ENCODE measurements around the gene TXNL4B.

TXNL4B gene

GRCh38 chr16:72122308-72122707 is 28.9 kb upstream of the TXNL4B start:
- TF ChIP-seq POLR2AphosphoS5 (IDR thresholded peaks at IDR 0.05; ENCODE audit: borderline replicate concordance, low read depth, low read length) (no peak), FOXP2 (optimal IDR thresholded peaks at IDR 0.05; ENCODE audit: control extremely low read depth, extremely low read length, insufficient read depth) (no peak)

GRCh38 chr16:72120026-72120425 is 26.6 kb upstream of the TXNL4B start:
- no peak for DNase-seq (ENCODE audit: low read depth, low spot score)
- no peak overlapping the region for H3K9ac ChIP-seq (ENCODE audit: insufficient read length)
- no peak overlapping the region for H3K27ac ChIP-seq
- no peaks in the 10 kb centered on the region for H3K36me3 ChIP-seq (ENCODE audit: insufficient read depth, low read length)
- H3K4me3 ChIP-seq: no peak overlapping the region
- H3K9me3 ChIP-seq (ENCODE audit: low read depth, low read length): no peaks in the 10 kb centered on the region
- TF ChIP-seq FOXP2 (optimal IDR thresholded peaks at IDR 0.05; ENCODE audit: control extremely low read depth, extremely low read length, insufficient read depth) (no peak), POLR2AphosphoS5 (IDR thresholded peaks at IDR 0.05; ENCODE audit: borderline replicate concordance, low read depth, low read length) (no peak), EZH2 (IDR thresholded peaks at IDR 0.05) (no peak)

More at GRCh38 chr16:72122308-72122707, 28.9 kb upstream of the TXNL4B start:
- Histone ChIP-seq H3K9ac (ENCODE audit: insufficient read length) (no peak overlapping the region), H3K36me3 (ENCODE audit: insufficient read depth, low read length) (no peaks in the 10 kb centered on the region), H3K9me3 (ENCODE audit: low read depth, low read length) (no peaks in the 10 kb centered on the region), H3K27ac (no peak overlapping the region), H3K4me3 (no peak overlapping the region)
- no peak for DNase-seq (ENCODE audit: low read depth, low spot score)

- no peaks in the 10 kb centered on the region for H3K9me3 ChIP-seq (ENCODE audit: low read depth, low read length)
- no peak for TF ChIP-seq POLR2AphosphoS5 (IDR thresholded peaks at IDR 0.05; ENCODE audit: borderline replicate concordance, low read depth, low read length)
- no peak for TF ChIP-seq EZH2 (IDR thresholded peaks at IDR 0.05)
- no peak for TF ChIP-seq FOXP2 (optimal IDR thresholded peaks at IDR 0.05; ENCODE audit: control extremely low read depth, extremely low read length, insufficient read depth)
- no peak for DNase-seq (ENCODE audit: low read depth, low spot score)
- no peak overlapping the region for H3K27ac ChIP-seq
- H3K36me3 ChIP-seq (ENCODE audit: insufficient read depth, low read length): peaks cover 16% of the 10 kb centered on the region; the same call in 1 of the 2 replicates
- H3K4me3 ChIP-seq: no peak overlapping the region
- no peak overlapping the region for H3K9ac ChIP-seq (ENCODE audit: insufficient read length)
Observed at GRCh38 chr16:72113616-72113945, 20.2 kb upstream of the TXNL4B start.

DNA sequence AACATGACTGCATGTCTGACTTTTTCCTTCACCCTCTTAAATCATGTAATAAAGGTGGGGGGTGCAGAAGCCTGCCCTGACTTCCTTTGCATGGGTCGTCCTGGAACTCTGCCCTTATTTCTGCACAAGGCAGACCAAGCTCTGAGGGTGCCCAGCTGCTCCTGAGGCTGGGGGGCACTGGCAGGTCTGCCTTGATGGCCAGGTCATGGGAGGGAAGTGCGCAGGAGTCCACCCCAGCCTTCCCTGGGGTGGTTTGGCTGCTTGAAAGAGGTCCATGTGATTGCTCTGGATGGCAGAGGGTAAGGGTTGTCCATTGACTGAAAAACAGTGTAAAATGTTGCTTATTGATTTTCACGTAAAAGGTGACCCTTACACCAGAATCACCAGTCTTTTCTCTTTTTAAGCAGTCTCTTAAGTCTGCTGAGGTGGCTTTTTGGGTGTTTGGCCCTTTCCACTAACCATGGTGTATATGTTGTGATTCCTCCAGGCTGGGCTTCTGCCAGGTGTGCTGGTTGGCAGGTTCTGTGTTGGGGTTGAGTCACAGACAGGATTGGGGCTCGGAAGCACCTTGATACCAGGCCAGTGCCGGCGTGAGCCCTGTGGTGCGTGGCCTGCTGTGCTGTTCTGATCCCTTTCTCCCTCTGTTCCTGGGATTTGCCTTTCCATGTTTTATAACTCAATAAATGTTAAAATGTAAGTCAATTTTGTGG is 19.6 kb upstream of the TXNL4B start:
- no peak for TF ChIP-seq POLR2AphosphoS5 (IDR thresholded peaks at IDR 0.05; ENCODE audit: borderline replicate concordance, low read depth, low read length)
- no peak for TF ChIP-seq EZH2 (IDR thresholded peaks at IDR 0.05)
- TF ChIP-seq FOXP2 (optimal IDR thresholded peaks at IDR 0.05; ENCODE audit: control extremely low read depth, extremely low read length, insufficient read depth): no peak
- Histone ChIP-seq H3K9me3 (ENCODE audit: low read depth, low read length) (no peaks in the 10 kb centered on the region), H3K9ac (ENCODE audit: insufficient read length) (no peak overlapping the region), H3K36me3 (ENCODE audit: insufficient read depth, low read length) (peaks cover 20% of the 10 kb centered on the region; the same call in 1 of the 2 replicates), H3K27ac (no peak overlapping the region), H3K4me3 (no peak overlapping the region)
- no peak for DNase-seq (ENCODE audit: low read depth, low spot score)

GRCh38 chr16:72112452-72112792 is 19.0 kb upstream of the TXNL4B start:
- no peak for DNase-seq (ENCODE audit: low read depth, low spot score)
- TF ChIP-seq POLR2AphosphoS5 (IDR thresholded peaks at IDR 0.05; ENCODE audit: borderline replicate concordance, low read depth, low read length) (no peak), FOXP2 (optimal IDR thresholded peaks at IDR 0.05; ENCODE audit: control extremely low read depth, extremely low read length, insufficient read depth) (no peak), EZH2 (IDR thresholded peaks at IDR 0.05) (no peak)
- no peaks in the 10 kb centered on the region for H3K9me3 ChIP-seq (ENCODE audit: low read depth, low read length)
- H3K27ac ChIP-seq: no peak overlapping the region
- no peak overlapping the region for H3K4me3 ChIP-seq
- H3K36me3 ChIP-seq (ENCODE audit: insufficient read depth, low read length): peaks cover 21% of the 10 kb centered on the region; the same call in 1 of the 2 replicates
- no peak overlapping the region for H3K9ac ChIP-seq (ENCODE audit: insufficient read length)

DNA sequence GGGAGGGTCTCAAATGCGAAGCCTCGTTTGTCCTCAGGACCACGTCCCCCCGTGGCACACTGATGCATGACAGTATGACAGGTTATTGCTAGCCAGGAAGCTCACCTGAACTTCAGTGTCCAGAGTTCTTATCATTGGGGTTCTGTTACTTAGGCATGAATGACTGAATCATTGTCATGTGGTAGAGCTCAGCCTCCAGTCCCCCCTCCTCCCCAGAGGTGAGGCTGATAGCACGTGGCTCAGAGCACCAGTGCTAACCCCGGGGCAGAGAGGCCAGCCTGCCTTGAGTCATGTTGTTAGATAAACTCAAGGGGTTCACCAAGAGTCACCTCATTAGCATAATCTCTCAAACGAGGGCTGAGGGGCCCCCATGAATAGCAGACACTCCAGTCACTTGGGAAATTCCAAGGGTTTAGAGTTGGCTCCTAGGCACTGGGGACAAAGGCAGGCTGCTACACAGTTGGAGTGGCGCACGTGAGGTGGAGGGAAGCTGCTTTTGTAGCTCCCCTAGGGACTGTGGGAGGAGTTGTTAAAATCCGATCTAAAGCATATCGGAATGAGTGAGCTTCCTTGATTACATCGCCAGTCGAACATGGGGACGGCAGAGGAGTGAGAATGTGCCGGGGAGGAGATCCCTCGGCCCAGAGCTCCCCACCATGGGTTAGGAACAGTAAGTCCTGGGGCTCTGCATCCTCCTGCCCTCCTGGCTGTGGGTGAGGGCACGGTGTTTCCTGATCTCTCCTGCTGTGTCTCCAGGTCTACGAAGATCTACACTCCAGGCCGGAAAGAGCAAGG is 18.4 kb upstream of the TXNL4B start:
- Histone ChIP-seq H3K36me3 (ENCODE audit: insufficient read depth, low read length) (peaks cover 21% of the 10 kb centered on the region; the same call in 1 of the 2 replicates), H3K27ac (no peak overlapping the region), H3K4me3 (no peak overlapping the region), H3K9me3 (ENCODE audit: low read depth, low read length) (no peaks in the 10 kb centered on the region), H3K9ac (ENCODE audit: insufficient read length) (no peak overlapping the region)
- TF ChIP-seq POLR2AphosphoS5 (IDR thresholded peaks at IDR 0.05; ENCODE audit: borderline replicate concordance, low read depth, low read length) (no peak), EZH2 (IDR thresholded peaks at IDR 0.05) (no peak), FOXP2 (optimal IDR thresholded peaks at IDR 0.05; ENCODE audit: control extremely low read depth, extremely low read length, insufficient read depth) (no peak)
- no peak for DNase-seq (ENCODE audit: low read depth, low spot score)

DNA sequence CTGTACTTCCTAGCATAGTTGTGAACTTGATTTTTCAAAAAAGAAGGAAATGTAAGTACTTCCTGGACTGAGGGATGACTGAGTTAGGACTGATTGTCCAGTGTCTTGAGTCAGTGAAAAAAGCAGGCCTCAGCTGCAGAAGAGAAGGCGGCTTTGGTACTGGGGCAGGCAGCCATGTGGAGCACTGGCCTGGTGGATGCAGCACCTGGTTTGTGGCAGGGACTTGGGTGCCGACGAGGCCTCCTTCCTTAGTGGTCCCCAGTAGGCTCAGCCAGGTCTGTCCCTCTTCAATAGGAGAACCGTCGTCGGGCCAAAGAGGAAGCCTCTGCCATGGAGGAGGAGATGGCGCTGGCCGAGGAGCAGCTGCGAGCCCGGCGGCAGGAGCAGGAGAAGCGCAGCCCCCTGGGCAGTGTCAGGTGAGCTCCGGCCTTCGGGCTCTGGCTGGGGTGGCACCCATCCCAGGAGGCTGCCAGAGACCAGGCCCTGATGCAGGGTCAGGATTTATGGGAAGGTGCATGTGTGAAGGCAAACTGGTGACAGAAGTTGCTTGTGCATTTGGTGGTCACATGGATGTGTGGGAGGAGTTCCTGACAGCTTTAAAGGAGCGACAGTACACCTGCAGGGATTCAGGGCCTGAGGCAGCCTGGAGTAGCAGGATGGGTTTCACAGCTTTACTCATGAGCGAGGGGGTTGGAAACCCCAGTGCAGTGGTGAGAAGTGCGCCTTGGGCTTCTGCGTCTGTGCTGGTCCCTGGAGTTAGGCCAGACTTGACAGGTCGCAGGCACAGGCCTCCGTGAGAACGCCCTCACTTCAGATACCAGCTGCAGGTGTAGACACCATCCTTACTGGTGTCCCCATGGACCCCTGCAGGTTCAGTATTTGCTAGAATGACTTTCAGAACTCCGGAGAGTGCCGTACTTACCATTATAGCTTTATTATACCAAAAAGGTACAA is 17.5 kb upstream of the TXNL4B start:
- no peak overlapping the region for H3K4me3 ChIP-seq
- no peak for TF ChIP-seq EZH2 (IDR thresholded peaks at IDR 0.05)
- no peak overlapping the region for H3K27ac ChIP-seq
- DNase-seq (ENCODE audit: low read depth, low spot score): no peak
- H3K9me3 ChIP-seq (ENCODE audit: low read depth, low read length): no peaks in the 10 kb centered on the region
- peaks cover 23% of the 10 kb centered on the region; the same call in 1 of the 2 replicates for H3K36me3 ChIP-seq (ENCODE audit: insufficient read depth, low read length)
- no peak overlapping the region for H3K9ac ChIP-seq (ENCODE audit: insufficient read length)

GRCh38 chr16:72109966-72110530 is 16.6 kb upstream of the TXNL4B start:
- no peak for DNase-seq (ENCODE audit: low read depth, low spot score)
- Histone ChIP-seq H3K4me3 (no peak overlapping the region), H3K9ac (ENCODE audit: insufficient read length) (no peak overlapping the region), H3K36me3 (ENCODE audit: insufficient read depth, low read length) (peaks cover 32% of the 10 kb centered on the region; the same call in 1 of the 2 replicates), H3K27ac (no peak overlapping the region), H3K9me3 (ENCODE audit: low read depth, low read length) (no peaks in the 10 kb centered on the region)
- TF ChIP-seq FOXP2 (optimal IDR thresholded peaks at IDR 0.05; ENCODE audit: control extremely low read depth, extremely low read length, insufficient read depth) (no peak), EZH2 (IDR thresholded peaks at IDR 0.05) (no peak), POLR2AphosphoS5 (IDR thresholded peaks at IDR 0.05; ENCODE audit: borderline replicate concordance, low read depth, low read length) (no peak)
